Measurements from ENCODE around the gene HSH2D. TPM values are rescaled to one million over a fixed set of nuclear protein-coding genes. Genes with fewer than 3 reads are reported as not detected.

HSH2D gene
- total and polyA plus RNA-seq, 9 of the 15 experiments (the other 6 are each of a cell fraction or from before 2014, with no cell fraction given): 0.03 to 1.1 (median 0.35) TPM; not detected in 1

DNA sequence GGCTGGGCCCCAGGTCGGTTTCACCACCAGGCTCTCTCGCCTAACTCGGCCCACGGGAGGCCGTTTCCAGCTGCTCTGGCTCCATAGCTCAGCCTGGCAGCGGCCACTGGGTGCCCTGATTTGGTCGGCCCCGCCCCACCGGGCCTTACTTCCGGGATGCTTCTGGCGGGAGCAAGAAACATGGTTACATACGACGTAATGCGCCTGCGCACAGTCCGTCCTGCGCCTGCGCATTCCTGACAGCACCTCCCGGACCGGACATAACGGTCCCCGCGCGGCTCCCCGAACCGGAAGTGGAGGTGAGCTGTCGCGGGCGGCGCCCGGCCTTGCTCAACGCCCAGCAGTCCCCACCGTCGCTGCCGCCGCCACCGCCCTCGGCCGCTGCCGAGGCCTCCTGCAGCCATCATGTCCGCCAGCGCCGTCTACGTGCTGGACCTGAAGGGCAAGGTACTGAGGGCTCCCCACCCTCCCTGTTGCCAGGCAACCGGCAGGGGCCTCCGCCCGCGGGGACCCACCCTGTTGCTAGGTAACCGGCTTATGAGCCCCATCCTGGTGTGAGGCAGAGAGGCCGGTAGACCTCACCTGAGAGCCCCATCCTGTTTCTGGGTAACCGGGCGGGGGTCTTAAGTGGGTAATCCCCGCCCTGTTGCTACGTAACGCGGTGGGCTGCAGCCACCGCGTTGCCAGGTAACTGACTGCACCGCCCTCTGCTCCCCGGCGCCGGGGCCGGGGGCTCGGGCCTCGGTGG is 54.3 kb downstream of the HSH2D start, which contains the start of gene AP1M1 (continued):
- TF ChIP-seq NR4A1 (CRISPR knock-in tag; IDR thresholded peaks at IDR 0.05) (no peak), NR4A1 (tag; IDR thresholded peaks at IDR 0.05) (no peak), MCM2 (IDR thresholded peaks at IDR 0.05; ENCODE audit: low read depth) (no peak), CBFA2T3 (IDR thresholded peaks at IDR 0.05) (no peak), RBM25 (IDR thresholded peaks at IDR 0.05; ENCODE audit: low read depth, low read length, severe bottlenecking) (no peak), CSDE1 (IDR thresholded peaks at IDR 0.05) (peak in 1 of 2 experiments; percentile 85; a peak in 2 of 4 replicates), PCBP2 (IDR thresholded peaks at IDR 0.05; ENCODE audit: low read depth, low read length, poor library complexity, severe bottlenecking) (no peak), KAT7 (CRISPR knock-in tag; IDR thresholded peaks at IDR 0.05; ENCODE audit: borderline replicate concordance) (no peak), MECOM (CRISPR knock-in tag; IDR thresholded peaks at IDR 0.05) (no peak), OTX1 (CRISPR knock-in tag; IDR thresholded peaks at IDR 0.05) (no peak), NR2C1 (IDR thresholded peaks at IDR 0.05) (no peak), NR2C1 (tag; IDR thresholded peaks at IDR 0.05) (no peak), GTF2E2 (tag; IDR thresholded peaks at IDR 0.05) (no peak), BRD9 (IDR thresholded peaks at IDR 0.05; ENCODE audit: low read depth, partially characterized antibody) (no peak), ARHGAP35 (IDR thresholded peaks at IDR 0.05; ENCODE audit: partially characterized antibody) (no peak), ZNF445 (CRISPR knock-in tag; IDR thresholded peaks at IDR 0.05; ENCODE audit: low read depth) (no peak), NCOA4 (IDR thresholded peaks at IDR 0.05; ENCODE audit: partially characterized antibody) (no peak), HLTF (IDR thresholded peaks at IDR 0.05) (no peak)
- TF ChIP-seq, protein P1, sequence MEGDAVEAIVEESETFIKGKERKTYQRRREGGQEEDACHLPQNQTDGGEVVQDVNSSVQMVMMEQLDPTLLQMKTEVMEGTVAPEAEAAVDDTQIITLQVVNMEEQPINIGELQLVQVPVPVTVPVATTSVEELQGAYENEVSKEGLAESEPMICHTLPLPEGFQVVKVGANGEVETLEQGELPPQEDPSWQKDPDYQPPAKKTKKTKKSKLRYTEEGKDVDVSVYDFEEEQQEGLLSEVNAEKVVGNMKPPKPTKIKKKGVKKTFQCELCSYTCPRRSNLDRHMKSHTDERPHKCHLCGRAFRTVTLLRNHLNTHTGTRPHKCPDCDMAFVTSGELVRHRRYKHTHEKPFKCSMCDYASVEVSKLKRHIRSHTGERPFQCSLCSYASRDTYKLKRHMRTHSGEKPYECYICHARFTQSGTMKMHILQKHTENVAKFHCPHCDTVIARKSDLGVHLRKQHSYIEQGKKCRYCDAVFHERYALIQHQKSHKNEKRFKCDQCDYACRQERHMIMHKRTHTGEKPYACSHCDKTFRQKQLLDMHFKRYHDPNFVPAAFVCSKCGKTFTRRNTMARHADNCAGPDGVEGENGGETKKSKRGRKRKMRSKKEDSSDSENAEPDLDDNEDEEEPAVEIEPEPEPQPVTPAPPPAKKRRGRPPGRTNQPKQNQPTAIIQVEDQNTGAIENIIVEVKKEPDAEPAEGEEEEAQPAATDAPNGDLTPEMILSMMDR (IDR thresholded peaks at IDR 0.05 in 2 of 3, conservative IDR thresholded peaks at IDR 0.05 in 1 of 3; ENCODE audit: insufficient read depth in 2 of 3, low read depth in 1 of 3, low read length in 3 of 3): no peak
- TF ChIP-seq, protein P2, sequence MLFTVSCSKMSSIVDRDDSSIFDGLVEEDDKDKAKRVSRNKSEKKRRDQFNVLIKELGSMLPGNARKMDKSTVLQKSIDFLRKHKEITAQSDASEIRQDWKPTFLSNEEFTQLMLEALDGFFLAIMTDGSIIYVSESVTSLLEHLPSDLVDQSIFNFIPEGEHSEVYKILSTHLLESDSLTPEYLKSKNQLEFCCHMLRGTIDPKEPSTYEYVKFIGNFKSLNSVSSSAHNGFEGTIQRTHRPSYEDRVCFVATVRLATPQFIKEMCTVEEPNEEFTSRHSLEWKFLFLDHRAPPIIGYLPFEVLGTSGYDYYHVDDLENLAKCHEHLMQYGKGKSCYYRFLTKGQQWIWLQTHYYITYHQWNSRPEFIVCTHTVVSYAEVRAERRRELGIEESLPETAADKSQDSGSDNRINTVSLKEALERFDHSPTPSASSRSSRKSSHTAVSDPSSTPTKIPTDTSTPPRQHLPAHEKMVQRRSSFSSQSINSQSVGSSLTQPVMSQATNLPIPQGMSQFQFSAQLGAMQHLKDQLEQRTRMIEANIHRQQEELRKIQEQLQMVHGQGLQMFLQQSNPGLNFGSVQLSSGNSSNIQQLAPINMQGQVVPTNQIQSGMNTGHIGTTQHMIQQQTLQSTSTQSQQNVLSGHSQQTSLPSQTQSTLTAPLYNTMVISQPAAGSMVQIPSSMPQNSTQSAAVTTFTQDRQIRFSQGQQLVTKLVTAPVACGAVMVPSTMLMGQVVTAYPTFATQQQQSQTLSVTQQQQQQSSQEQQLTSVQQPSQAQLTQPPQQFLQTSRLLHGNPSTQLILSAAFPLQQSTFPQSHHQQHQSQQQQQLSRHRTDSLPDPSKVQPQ (CRISPR knock-in tag; IDR thresholded peaks at IDR 0.05; ENCODE audit: borderline replicate concordance): no peak
- TF ChIP-seq, protein P3, sequence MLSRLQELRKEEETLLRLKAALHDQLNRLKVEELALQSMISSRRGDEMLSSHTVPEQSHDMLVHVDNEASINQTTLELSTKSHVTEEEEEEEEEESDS (CRISPR knock-in tag; IDR thresholded peaks at IDR 0.05): no peak
- TF ChIP-seq, protein P4, sequence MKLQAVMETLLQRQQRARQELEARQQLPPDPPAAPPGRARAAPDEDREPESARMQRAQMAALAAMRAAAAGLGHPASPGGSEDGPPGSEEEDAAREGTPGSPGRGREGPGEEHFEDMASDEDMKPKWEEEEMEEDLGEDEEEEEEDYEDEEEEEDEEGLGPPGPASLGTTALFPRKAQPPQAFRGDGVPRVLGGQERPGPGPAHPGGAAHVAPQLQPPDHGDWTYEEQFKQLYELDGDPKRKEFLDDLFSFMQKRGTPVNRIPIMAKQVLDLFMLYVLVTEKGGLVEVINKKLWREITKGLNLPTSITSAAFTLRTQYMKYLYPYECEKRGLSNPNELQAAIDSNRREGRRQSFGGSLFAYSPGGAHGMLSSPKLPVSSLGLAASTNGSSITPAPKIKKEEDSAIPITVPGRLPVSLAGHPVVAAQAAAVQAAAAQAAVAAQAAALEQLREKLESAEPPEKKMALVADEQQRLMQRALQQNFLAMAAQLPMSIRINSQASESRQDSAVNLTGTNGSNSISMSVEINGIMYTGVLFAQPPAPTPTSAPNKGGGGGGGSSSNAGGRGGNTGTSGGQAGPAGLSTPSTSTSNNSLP (IDR thresholded peaks at IDR 0.05; ENCODE audit: borderline replicate concordance, low read depth, low read length): no peak
- TF ChIP-seq, protein P5, sequence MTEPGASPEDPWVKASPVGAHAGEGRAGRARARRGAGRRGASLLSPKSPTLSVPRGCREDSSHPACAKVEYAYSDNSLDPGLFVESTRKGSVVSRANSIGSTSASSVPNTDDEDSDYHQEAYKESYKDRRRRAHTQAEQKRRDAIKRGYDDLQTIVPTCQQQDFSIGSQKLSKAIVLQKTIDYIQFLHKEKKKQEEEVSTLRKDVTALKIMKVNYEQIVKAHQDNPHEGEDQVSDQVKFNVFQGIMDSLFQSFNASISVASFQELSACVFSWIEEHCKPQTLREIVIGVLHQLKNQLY (CRISPR knock-in tag; conservative IDR thresholded peaks at IDR 0.05): no peak

Data from K562 (cell line).